Nephron progenitor cell (in vitro differentiated cells): ENCODE data around the gene GPR161.

ENCODE experiments used
- DNase-seq: peaks from one replicate; pipeline ENCODE4 v3.0.0; 2021
- H3K27ac Mint-ChIP-seq: 2 replicates; pipeline ENCODE4 v1.8.0; 2021; ENCODE audit warnings: mild to moderate bottlenecking, moderate library complexity, mixed read lengths
- H3K27me3 Mint-ChIP-seq: 2 replicates; pipeline ENCODE4 v1.8.0; 2021; ENCODE audit warnings: mild to moderate bottlenecking, low read depth, mixed read lengths; ENCODE audit not compliant: poor library complexity
- H3K36me3 Mint-ChIP-seq: 2 replicates; pipeline ENCODE4 v1.8.0; 2021; ENCODE audit warnings: low read depth, mixed read lengths
- H3K4me1 Mint-ChIP-seq: 2 replicates; pipeline ENCODE4 v1.8.0; 2021; ENCODE audit warnings: mixed read lengths
- H3K4me3 Mint-ChIP-seq: 2 replicates; pipeline ENCODE4 v1.8.0; 2021; ENCODE audit warnings: mild to moderate bottlenecking, moderate library complexity, mixed read lengths
- H3K9me3 Mint-ChIP-seq: 2 replicates; pipeline ENCODE4 v1.8.0; 2021; ENCODE audit warnings: mild to moderate bottlenecking, moderate library complexity, mixed read lengths
- TF ChIP-seq, protein P1 (sequence below): fragments of 200-600 bp; sonication (generic); IDR thresholded peaks from 2 replicates; pipeline ENCODE4 v1.5.0; 2021; ENCODE audit warnings: antibody characterized with exemption

The GPR161 gene

DNA sequence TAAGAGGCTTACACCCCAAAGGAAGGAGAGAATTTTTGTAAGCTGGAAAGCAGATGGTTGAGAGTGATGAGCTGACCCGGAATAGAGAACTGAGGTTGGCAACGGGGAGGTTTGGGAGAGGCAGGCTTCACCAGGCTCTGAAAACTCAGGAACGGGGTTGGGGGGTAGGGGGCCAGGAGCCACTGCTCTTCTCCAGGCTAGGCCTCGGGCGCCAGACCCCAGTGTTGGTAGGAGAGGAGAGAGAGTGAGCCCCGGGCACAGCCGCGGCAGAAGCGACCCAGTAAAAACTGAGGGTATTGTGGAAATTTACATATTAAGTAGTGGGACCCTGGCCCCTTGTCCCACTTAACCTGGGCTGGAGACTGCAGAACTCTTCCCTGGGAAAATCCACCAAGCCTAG is 45.7 kb downstream of the GPR161 start:
- Mint-ChIP-seq H3K4me3 (no peak overlapping the region), H3K36me3 (peaks cover 42% of the 10 kb centered on the region), H3K9me3 (no peaks in the 10 kb centered on the region), H3K4me1 (peaks cover 5% of the 10 kb centered on the region), H3K27me3 (no peaks in the 10 kb centered on the region), H3K27ac (peak overlapping the region; percentile 34)
- no peak for DNase-seq
- TF ChIP-seq, protein P1, sequence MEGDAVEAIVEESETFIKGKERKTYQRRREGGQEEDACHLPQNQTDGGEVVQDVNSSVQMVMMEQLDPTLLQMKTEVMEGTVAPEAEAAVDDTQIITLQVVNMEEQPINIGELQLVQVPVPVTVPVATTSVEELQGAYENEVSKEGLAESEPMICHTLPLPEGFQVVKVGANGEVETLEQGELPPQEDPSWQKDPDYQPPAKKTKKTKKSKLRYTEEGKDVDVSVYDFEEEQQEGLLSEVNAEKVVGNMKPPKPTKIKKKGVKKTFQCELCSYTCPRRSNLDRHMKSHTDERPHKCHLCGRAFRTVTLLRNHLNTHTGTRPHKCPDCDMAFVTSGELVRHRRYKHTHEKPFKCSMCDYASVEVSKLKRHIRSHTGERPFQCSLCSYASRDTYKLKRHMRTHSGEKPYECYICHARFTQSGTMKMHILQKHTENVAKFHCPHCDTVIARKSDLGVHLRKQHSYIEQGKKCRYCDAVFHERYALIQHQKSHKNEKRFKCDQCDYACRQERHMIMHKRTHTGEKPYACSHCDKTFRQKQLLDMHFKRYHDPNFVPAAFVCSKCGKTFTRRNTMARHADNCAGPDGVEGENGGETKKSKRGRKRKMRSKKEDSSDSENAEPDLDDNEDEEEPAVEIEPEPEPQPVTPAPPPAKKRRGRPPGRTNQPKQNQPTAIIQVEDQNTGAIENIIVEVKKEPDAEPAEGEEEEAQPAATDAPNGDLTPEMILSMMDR, result no peak

DNA sequence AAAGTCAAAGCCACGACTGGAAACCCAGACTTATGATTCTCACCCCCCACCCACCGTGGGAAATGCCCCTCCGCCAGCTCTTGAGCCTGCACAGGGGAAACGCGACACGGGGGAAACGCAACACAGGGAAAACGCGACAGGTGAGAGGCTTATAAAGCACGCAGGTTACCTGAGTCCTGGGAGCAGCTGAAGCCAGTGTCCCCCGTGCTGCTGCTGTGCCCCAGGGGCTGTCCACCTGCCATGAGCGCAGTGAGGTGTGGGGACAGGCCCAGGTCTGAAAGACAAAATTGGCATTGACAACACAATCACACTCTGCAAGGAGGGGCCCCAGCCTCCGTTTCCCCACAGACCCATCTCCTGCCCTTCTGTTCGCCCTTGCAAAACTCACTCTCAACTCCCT is 46.3 kb downstream of the GPR161 start:
- TF ChIP-seq, protein P1, result no peak
- Mint-ChIP-seq H3K4me1 (peaks cover 5% of the 10 kb centered on the region), H3K27ac (no peak overlapping the region), H3K4me3 (no peak overlapping the region), H3K27me3 (no peaks in the 10 kb centered on the region), H3K9me3 (no peaks in the 10 kb centered on the region), H3K36me3 (peaks cover 42% of the 10 kb centered on the region)
- no peak for DNase-seq

DNA sequence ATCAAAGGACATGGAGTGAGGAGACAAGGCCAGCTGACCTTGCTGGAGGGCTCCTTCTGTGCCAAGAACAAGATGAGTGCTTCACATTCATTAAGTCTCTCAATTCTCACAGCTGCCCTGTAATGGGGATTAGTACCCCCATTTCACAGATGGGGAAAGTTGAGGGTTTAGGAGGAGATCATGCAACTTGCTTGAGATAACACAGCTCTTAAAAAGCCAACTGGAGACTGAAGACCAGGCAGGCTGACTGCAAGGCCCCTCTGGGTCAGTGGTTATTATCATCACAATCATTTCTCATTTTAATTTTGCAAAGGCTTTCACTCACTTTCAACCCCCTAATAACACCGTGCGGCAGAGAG is 46.8 kb downstream of the GPR161 start:
- Mint-ChIP-seq H3K27me3 (no peaks in the 10 kb centered on the region), H3K9me3 (no peaks in the 10 kb centered on the region), H3K4me1 (peaks cover 5% of the 10 kb centered on the region), H3K4me3 (no peak overlapping the region), H3K27ac (no peak overlapping the region), H3K36me3 (peaks cover 37% of the 10 kb centered on the region)
- TF ChIP-seq, protein P1, result no peak
- no peak for DNase-seq

DNA sequence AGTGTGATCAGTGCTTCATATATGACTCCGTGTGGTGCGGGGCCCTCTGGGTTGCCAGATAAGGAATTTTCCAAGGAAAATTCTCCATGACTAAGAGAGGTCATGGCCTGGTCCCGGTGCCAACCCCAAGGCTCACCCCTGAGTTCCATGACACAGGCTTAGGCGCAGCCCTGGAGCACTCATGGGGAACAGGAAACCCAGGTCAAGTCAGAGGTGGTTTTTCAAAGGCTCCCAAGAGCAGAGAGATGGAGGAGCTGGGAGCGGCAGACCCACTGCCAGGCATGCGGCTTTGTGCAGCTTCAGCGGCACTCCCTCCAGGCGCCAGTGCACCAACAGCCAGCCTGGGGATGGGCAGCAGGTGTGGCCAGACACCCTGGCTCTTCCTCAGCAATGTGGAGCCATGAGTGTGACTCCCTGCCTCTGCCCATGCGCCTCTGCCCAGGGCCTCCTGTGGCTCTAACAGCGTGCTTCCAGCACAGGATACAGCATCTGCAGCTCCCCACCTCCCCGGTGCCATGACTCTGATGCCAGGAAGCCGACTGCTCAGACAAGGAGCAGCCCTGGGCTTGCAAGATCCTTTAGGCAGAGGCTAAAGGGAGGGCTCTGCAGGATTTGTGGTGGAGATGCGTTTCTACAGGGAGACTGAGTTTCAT is 47.3 kb downstream of the GPR161 start:
- Mint-ChIP-seq H3K4me1 (peaks cover 5% of the 10 kb centered on the region), H3K4me3 (no peak overlapping the region), H3K36me3 (peaks cover 36% of the 10 kb centered on the region), H3K9me3 (no peaks in the 10 kb centered on the region), H3K27me3 (no peaks in the 10 kb centered on the region), H3K27ac (peak overlapping the region; percentile 83)
- no peak for DNase-seq
- TF ChIP-seq, protein P1, result no peak

- peak overlapping the region; percentile 83 for H3K27ac Mint-ChIP-seq
- no peaks in the 10 kb centered on the region for H3K4me1 Mint-ChIP-seq
- no peaks in the 10 kb centered on the region for H3K27me3 Mint-ChIP-seq
- no peak for DNase-seq
- H3K9me3 Mint-ChIP-seq, result no peaks in the 10 kb centered on the region
- peaks cover 29% of the 10 kb centered on the region for H3K36me3 Mint-ChIP-seq
- TF ChIP-seq, protein P1, result no peak
- H3K4me3 Mint-ChIP-seq, result no peak overlapping the region
These were observed 48.0 kb downstream of the GPR161 start for GRCh38 chr1:168088511-168089325.

DNA sequence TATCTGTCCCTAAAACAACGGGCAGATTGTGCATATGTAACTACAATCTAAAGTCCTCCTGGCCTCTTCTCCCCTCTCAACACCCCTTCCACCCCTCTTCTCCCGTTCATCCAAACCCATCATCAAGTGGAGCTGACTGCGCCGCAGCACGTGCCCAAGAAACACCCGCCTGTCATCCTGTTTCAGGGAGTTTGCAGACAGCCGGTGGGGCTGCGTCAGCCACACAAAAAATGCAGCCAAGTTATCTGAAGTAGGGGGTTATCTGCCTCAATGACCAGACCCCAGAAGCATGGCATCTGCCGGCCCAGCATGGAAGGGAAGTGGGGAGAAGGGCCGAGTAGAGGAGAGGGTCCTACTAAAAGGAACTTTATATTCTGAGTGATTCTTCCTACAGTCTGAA is 49.0 kb downstream of the GPR161 start:
- TF ChIP-seq, protein P1, result no peak
- DNase-seq, result no peak
- Mint-ChIP-seq H3K27ac (peak overlapping the region; percentile 60), H3K36me3 (peaks cover 26% of the 10 kb centered on the region), H3K4me3 (no peak overlapping the region), H3K9me3 (no peaks in the 10 kb centered on the region), H3K4me1 (no peaks in the 10 kb centered on the region), H3K27me3 (no peaks in the 10 kb centered on the region)
